Activated gamma-delta T cell treated with Interleukin-2 at 50 U/mL for 16 hours (primary cell): ENCODE results near the gene KIF6.
"Not testable (repeated sequence)": the region's sequence is repeated elsewhere in the genome, so short reads cannot be mapped to it uniquely, and the experiment has no call there.

Experiments
- DNase-seq: peaks from one replicate; pipeline ENCODE4 v3.0.0-alpha.2; 2020

Gene KIF6, protein sequence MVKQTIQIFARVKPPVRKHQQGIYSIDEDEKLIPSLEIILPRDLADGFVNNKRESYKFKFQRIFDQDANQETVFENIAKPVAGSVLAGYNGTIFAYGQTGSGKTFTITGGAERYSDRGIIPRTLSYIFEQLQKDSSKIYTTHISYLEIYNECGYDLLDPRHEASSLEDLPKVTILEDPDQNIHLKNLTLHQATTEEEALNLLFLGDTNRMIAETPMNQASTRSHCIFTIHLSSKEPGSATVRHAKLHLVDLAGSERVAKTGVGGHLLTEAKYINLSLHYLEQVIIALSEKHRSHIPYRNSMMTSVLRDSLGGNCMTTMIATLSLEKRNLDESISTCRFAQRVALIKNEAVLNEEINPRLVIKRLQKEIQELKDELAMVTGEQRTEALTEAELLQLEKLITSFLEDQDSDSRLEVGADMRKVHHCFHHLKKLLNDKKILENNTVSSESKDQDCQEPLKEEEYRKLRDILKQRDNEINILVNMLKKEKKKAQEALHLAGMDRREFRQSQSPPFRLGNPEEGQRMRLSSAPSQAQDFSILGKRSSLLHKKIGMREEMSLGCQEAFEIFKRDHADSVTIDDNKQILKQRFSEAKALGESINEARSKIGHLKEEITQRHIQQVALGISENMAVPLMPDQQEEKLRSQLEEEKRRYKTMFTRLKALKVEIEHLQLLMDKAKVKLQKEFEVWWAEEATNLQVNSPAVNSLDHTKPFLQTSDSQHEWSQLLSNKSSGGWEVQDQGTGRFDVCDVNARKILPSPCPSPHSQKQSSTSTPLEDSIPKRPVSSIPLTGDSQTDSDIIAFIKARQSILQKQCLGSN

DNA sequence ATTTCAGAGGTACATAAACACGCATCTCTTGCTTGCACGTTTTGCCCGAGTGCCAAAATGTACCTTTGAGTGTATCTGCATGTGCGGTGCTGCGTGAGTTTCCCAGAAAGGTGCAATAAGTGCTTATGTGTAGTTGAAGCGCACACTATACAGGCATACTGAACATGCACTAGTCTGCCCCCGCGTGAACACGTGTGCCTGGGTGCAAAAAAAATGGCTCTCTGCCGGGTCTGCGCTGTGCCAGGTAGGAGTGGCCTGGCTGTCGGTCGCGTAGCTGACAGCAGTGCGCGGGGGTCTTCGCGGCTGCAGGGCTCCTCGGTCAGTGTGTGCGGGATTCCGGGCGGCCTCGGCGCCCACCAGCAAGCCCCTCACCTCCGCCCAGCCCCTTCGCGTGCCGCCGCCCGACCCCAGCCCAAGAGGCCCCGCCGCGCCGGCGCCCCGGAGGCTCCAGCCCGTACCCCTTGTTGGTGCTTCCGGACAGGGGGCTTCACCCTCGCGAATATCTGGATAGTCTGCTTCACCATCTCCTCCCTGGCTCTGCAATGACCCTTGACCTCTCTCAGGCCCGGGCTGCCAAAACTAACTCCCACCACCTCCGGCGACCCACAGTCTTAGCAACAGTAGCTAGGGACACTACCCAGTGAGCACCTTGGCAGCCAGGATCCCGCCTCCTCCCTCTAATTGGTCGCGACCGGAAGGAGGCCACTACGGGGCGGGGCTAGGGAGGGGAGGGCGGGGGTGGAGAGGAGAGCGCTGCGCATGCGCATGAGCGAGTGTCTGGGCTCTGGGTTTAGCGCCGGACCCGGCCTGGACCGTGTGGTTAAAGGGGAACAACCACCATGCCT lies at the start of gene KIF6:
KIF6 (minus strand) TSS at position 622 of the 845 bp plus-strand sequence; CDS start at position 524, 98 bp downstream.
- peak; percentile 65 for DNase-seq

DNA sequence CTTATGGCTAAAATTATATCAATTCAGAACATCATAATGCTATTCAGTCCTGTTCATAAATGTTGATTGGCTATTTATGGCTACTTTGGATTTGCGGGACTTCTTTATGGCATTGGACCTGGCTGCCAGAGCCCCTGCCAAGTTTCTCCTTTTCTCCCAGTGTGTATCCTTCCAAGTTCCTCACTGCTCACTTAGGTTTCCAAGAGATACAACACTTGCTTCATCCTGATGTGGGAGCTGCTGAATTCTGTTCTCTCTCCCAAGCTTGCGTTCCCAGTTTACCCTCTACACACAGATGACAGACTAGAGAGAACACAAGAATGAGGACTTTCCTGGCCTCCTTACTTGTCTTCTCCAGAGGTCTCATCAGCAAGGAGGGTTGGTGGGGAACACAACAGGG lies 48.6 kb upstream of the KIF6 start:
- DNase-seq: no peak

DNA sequence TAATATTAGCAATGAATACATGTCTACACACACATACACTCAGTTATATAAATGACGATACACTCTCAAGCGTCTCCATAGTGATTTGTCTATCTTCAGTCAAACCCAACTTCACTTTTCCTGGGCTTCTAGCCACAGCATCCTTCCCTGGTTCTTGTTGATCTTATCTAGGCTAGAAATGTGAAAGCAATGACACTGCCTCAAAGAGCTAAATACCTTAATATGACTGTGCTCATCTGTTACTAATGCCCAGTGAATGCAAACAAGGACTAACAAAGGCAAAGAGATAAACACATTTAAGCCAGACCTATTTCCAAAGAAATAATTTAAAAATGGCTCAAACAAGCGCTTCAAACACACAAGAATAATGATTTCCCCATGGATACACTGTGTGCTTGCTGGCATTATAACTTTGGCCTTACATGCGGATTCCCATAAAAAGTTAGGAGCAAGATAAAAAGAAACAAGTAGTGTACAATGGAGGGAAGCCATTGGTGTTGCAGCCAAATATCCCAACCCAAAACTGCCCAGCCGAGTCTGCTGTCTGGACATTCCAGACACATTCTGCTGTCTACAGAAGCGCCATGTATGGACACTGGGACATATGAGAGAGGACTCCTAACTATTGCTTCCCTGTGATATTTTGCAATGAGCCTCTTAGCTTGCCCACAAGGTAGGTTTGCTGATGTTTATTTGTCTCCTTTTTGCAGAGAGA lies 47.5 kb upstream of the KIF6 start:
- no peak for DNase-seq

DNA sequence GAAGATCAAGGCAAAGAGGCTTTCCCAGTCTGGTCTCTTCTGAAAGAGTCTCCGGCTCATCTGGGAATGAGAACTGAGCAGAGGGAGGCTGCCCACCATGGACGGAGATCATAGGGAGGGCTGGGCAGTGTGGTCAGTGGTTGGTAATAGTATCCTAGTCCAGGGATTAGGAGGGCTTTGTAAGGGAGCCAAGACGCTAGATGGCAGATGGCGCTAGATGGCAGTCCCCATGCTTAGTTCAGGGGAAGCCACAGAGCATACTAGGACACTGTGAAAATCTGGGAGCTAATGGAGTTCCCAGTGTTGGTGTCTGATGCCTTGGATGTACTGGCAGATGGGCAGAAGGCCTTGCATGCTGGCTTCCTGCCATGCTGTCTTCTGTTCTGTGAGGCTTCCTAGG lies 45.2 kb upstream of the KIF6 start:
- DNase-seq: no peak

DNA sequence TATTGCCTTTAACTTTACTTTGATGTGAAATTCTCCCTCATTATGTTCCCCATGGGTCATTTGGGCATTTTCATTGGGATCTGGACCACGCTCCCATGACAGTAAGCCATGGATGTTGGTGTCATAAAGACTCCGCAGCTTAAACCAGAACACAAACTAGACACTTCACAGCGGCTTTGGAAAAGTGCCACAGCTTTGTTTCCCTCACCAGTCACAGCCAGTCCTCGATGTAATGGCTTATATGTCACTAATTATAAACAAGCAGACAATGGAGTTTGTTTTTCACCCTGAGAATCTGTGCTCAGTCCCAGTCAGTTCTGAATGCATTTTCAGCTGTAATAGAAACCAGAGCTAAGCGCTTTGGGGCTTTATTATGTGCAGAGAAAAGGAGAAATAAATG lies 43.8 kb upstream of the KIF6 start:
- no peak for DNase-seq

DNA sequence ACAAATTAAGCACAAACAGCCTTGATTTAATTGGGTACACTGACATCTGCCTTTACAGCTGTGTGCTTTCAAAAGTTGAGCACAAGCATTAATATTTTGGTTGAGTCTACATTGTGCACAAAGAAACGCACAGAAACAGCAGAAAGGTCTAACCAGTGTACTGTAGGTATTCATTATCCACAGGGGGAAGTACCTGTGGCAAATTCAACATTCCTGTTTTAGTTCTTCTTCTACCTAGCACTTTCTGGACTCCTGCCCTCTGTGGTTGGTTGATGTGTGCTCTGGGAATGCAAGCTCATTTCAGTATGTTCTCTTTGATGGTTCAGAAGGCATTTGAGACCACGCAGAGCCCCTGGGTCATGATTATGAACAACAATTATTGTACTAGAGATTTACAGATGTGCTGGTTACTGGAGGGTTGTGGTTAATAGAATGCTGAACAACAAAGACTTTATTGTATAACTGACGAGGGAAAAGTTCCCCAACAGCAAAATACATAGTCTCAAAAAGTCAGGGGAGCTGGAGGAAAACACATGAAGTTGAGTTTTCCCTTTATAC lies 40.4 kb upstream of the KIF6 start:
- no peak for DNase-seq

DNA sequence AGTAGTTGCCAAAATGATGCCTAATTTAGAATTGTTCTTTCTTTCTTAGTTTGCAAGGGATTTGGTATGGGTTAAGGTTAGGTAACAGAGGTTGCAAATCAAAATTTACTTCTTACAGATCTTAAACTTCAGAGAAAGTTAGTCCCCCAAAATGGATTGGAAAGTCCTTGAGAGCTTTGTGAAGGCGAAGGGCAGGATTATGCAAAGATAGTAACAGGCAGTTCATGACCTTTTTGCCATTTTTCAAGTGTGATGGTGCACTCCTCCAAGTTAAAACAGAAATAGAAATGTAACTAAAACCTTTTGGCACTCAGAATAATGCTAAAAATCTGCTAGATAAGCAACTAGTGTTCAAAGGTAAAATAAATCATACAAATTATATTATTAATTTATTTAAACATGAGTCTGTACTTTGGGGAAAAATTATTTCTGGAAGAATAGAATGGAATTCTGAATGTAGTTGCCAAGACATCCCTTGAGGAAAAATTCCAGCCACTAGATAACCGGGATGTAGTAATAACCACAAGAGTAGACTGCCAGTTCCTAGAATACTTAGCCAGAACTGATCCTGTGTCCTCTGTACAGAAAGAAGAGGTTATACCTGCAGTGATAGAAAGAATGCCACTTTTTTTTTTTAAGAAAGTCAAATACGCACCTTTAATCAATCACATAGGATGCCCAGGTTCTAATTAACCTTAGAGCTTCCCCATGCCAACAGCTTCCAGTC lies 35.2 kb upstream of the KIF6 start:
- DNase-seq: no peak

DNA sequence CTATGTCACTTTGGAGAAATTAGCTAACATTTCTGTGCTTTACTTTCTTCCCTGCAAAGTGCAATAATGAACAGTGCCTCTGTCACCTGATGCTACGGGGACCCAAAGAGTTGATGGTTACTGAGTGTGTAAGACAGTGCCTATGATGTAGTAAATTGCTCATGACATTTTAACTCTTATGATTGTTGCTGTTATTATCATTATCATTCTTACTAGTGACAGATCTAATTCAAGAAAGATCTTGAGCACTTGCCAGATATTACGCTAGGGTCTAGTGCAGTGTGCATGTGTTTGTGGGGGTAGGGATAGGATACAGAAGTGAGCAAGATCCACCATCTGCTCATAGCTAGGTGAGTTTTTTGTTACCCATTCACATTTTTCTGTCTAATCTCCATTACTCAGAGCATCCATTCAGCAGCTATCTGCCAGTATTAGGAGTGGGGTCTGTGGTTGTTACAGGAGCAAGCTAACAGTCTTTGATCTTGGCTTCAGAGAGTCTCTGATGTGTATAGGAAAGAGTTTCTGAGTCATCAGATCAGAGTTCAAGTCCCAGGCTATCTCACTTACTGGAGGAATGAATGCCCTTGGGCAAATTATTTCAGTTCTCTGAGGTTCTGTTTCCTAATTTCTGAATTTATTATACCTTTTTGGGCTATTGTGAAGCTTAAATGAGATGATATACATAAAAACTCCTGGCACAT lies 33.8 kb upstream of the KIF6 start:
- DNase-seq: no peak

DNA sequence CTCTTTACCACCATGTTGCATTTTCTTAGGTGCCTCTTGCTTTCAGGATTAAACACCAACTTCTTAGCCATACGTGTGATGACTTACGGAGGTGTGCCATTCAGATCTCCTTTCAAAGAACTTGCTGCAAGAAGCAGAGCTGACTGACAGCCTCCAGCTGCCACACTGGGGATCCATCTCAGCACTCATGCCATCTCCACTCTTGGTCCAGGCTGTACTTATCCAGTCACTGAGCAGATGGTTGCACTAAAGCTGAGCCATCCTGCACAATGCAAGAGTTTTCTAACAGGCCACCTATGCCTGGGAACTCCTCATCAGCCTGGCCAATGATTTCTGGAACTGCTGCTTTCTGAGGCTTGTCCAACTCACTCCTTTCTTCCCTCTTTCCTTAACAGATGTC lies 31.4 kb upstream of the KIF6 start:
- DNase-seq: no peak

DNA sequence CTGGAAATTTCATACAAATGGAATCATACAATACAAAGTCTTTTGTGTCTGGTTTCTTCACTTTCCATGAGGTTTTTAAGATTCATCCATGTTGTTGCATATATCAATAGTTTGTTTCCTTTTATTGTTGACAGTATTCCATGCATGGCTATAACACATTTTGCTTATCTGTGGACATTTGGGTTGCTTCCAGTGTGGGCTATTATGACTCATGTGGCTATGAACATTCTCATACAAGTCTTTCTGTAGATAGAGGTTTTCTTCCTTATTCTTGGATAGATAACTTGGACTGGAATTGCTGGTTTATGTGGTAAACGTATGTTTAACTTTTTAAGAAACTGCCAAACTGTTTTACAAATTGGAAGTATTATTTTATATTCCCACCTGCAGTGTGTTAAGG lies 30.0 kb upstream of the KIF6 start:
- no peak for DNase-seq

DNA sequence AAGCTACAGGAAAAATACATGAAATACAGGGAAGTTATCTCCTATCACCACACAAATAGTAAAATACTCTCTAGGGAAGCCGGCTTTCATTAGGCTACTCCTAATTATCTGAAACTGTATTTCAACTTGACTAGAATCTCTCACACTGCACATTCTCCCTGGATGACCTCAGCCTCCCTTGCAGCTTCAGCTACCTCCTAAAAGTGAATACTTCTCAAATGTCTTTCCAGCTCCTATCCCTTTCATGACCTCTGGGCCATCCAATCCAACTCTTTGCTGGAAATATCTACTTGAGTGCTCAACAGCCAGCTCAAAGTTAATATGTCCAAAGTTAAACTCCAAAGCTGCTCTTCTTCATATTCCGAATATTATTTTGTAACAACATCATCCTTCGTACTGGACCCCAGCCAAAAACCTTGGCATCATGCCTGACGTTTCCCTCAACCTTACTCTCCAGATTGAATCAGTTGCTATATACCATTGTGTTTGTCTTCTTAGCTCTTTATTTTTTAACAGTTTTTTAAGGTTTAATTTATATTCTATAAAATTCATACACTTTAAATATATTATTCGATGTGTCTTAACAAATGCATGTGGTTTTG lies 29.4 kb upstream of the KIF6 start:
- no peak for DNase-seq

DNA sequence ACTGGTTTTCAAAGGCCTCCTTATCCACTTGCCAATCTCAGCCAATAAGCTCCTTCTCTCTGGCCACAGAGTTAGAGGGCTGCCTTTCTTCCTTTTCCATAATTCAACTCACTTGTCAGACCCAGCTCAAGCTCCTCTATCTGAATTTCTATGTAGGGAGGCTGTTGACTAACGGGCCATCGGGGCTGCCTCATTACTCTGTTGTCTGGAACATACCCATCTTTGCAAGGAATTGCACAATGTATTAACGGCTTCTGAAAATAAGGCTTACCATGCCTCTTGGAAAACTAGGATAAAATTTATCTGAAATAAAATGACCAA lies 28.5 kb upstream of the KIF6 start:
- DNase-seq: no peak

DNA sequence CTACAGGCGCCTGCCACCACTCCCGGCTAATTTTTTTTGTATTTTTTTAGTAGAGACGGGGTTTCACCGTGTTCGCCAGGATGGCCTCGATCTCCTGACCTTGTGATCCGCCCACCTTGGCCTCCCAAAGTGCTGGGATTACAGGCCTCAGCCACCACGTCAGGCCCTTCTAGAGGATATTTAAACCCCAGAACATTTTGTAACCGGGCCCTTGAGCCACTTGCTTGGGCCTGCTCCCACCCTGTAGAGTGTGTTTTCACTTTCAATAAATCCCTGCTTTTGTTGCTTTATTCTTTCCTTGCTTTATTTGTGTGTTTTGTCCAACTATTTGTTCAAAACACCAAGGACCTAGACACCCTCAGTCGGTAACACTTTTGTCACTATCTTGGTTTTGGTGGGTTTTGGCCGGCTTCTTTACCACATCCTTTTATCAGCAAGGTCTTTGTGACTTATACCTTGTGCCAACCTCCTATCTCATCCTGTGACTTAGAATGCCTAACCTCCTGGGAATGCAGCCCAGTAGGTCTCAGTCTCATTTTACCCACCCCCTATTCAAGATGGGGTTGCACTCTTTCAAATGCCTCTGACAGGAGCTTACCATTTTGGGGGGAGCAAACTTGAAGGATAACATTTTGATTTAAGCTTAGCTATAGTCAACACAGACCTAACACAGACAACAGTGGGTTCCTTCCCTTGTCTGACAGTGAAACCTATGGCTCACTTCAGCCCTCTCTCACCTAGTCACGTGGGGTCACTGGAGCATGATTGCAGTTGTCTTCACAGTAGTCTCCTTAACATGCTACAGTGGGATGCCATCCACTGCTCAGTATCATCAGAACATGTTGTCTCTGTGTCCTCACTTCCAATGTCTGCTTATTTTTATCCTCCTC lies 27.9 kb upstream of the KIF6 start:
- DNase-seq: no peak

DNA sequence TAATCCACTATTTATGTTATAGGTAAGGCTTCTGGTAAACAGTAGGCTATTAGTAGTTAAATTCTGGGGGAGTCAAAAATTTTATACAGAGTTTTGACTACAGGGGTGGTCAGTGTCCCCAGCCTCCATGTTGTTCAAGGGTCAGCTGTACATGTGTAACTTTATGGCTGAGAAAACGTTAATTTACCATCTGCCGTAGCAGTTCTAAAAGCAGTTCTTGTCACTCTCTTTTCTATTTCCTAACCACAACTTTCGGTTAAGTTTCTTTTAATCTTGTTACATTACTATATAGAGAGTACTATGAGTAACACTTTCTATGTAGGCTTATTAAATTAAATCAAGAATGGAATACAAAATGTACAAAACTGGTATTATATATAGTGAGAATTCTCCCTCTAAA lies 21.6 kb upstream of the KIF6 start:
- no peak for DNase-seq

DNA sequence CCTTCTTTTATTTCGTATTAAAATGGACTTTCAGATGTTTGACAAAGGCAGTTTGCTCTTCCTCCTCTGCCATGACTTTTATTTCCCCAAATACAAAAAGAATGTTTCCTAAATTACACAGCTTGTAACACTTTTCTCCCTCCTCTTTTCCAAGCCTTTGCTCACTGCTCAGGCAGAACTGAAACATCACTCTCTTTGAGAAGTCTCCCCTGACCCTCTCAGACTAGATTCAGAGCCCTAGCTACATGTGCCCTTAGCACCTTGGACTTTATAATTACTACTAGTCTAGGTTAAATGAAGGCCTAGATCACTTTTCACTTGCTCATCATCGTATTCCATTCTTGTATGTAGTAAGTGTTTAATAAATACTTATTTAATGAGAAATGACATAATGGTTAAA lies 8.5 kb upstream of the KIF6 start:
- DNase-seq: no peak

DNA sequence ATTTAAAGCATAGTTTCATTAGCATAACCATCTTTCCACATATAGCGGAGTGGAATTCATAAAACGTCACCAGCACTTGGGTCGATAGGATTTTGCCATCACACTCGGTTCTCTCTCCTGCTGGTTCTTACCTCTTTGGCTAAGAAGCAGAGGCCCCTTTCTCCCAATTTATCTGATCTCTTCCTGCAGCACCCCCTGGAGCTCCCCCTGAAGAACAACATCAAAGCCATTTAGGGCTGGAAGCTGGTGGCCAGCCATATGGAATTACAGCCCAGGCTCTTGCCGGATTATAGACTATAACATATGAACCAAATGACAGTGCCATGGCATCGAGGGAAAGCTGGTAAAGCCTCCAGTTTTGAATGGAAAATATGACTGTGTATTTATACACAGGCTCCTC lies 6.4 kb upstream of the KIF6 start:
- no peak for DNase-seq

DNA sequence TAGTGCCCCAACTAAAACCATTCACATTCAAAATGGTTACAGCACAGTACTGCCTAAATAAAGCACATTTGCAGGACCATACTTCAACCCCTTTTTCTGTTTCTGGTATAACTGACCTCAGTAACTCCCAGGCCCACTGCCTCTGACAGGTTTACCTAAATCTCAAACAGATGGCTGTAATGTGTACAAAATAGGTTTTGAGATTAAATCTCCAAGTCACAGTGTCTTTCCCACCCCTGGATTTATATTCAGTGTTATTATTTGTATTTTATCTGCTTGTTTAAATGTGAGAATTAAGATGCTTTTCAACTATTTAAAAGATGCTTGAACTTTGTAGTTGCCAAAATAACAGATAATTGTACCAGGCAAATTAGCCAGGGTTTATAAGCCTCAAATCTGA lies 4.7 kb upstream of the KIF6 start:
- no peak for DNase-seq

DNA sequence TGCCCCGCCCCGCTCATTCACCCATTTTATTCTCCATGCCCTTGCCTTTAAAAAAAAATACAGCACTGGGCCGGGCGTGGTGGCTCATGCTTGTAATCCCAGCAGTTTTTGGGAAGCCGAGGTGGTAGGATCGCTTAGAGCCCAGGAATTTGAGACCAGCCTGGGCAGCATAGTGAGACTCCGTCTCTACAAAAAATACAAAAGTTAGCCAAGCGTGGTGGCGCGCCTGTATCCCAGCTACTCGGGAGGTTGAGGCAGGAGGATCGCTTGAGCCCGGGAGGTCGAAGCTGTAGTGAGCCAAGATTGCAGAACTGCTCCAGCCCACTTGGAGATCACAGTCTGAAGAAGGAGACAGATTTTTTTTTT lies 407 bp upstream of the KIF6 start:
- DNase-seq: no peak

DNA sequence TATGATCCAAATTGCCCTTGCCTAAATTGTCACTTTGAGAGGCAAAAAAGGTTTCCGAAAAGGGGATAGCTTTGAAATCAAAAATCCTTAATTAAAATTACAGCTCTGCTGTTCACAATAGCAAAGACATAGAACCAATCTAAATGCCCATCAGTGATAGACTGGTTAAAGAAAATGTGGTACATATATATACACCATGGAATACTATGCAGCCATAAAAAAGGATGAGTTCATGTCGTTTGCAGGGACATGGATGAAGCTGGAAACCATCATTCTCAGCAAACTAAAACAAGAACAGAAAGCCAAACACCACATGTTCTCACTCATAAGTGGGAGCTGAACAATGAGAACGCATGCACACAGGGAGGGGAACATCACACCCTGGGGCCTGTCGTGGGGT lies 1.9 kb downstream of the KIF6 start:
- not testable (repeated sequence) for DNase-seq

DNA sequence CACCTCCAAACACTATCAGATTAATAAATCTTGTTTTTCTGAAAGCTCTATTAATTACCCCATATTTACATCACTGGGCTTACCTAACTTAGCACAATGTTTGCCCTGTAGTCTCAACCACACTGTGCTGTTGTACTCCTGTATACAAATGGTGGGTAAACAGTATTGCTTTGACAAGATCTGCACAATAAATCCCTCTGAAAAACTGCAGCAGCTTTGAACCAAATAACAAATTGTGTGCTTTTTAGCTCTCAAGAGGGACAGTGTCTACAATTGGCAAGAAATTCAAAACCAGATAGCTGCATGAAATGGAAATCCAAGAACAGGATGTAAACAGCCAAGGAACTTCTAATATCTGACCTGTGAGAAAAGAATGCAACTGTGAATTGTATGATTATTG lies 10.4 kb downstream of the KIF6 start:
- DNase-seq: no peak
